Measurements from ENCODE around the gene AHCYL1. TPM values are rescaled to one million over a fixed set of nuclear protein-coding genes. Genes with fewer than 3 reads are reported as not detected.

The AHCYL1 gene
- total RNA-seq, 4 donors from 2014 or later = 90.3 to 200 (median 118) TPM

- intact Hi-C loops (cut with DNase I) = loop anchor here (10.0 kb wide), 1 partner anchor 444 kb away; the partner anchor contains the start of gene GNAI3
- DNase-seq = no peak
- Histone ChIP-seq H3K27ac (no peak overlapping the region), H3K9me3 (no peaks in the 10 kb centered on the region), H3K4me3 (replicated peaks in 1 of 3) (no peak overlapping the region), H3K4me1 (peaks cover 27 to 32% of the 10 kb centered on the region in 2 donors), H3K27me3 (no peaks in the 10 kb centered on the region), H3K36me3 (no peaks in the 10 kb centered on the region)
- WGBS, 2 donors = 92 to 94% methylated on average over 3 of the region's 3 CpGs
- TF ChIP-seq CTCF (IDR thresholded peaks at IDR 0.05) (no peak), POLR2A (IDR thresholded peaks at IDR 0.05) (no peak)
Measured at GRCh38 chr1:109988349-109988914, 3.9 kb downstream of the AHCYL1 start.

GRCh38 chr1:109989506-109990301 lies 5.1 kb downstream of the AHCYL1 start:
- TF ChIP-seq POLR2A (IDR thresholded peaks at IDR 0.05) (no peak), CTCF (IDR thresholded peaks at IDR 0.05) (no peak)
- Histone ChIP-seq H3K9me3 (no peaks in the 10 kb centered on the region), H3K4me1 (peaks cover 39% of the 10 kb centered on the region in 2 donors), H3K4me3 (replicated peaks in 1 of 3) (no peak overlapping the region), H3K36me3 (no peaks in the 10 kb centered on the region), H3K27ac (no peak overlapping the region), H3K27me3 (no peaks in the 10 kb centered on the region)
- WGBS, 2 donors = 78 to 82% methylated on average over 9 of the region's 9 CpGs
- DNase-seq = no peak
- intact Hi-C loops (cut with DNase I) = loop anchor here (10.0 kb wide), 1 partner anchor 445 kb away; the partner anchor contains the start of gene GNAI3

- Histone ChIP-seq H3K4me3 (replicated peaks in 1 of 3) (no peak overlapping the region), H3K36me3 (no peaks in the 10 kb centered on the region), H3K9me3 (no peaks in the 10 kb centered on the region), H3K4me1 (peaks cover 45% of the 10 kb centered on the region in 2 donors), H3K27me3 (no peaks in the 10 kb centered on the region), H3K27ac (no peak overlapping the region)
- intact Hi-C loops (cut with DNase I) = no loop called here
- TF ChIP-seq POLR2A (IDR thresholded peaks at IDR 0.05) (no peak), CTCF (IDR thresholded peaks at IDR 0.05) (no peak)
- no peak for DNase-seq
- WGBS, 2 donors = 84 to 92% methylated on average over 2 of the region's 2 CpGs
Measured at GRCh38 chr1:109990302-109990653, 5.7 kb downstream of the AHCYL1 start.

GRCh38 chr1:109991400-109991925 lies 6.9 kb downstream of the AHCYL1 start:
- H3K4me3 ChIP-seq (replicated peaks in 1 of 3) = no peak overlapping the region
- no peak for TF ChIP-seq CTCF (IDR thresholded peaks at IDR 0.05)
- no peak for TF ChIP-seq POLR2A (IDR thresholded peaks at IDR 0.05)
- H3K4me1 ChIP-seq = peaks cover 37 to 53% of the 10 kb centered on the region in 2 donors
- H3K9me3 ChIP-seq = no peaks in the 10 kb centered on the region
- intact Hi-C loops (cut with DNase I) = no loop called here
- H3K36me3 ChIP-seq = no peaks in the 10 kb centered on the region
- no peak for DNase-seq
- no peak overlapping the region for H3K27ac ChIP-seq
- 74 to 85% methylated on average over 5 of the region's 5 CpGs for WGBS, 2 donors
- no peaks in the 10 kb centered on the region for H3K27me3 ChIP-seq

- 36 to 40% methylated on average over 3 of the region's 3 CpGs for WGBS, 2 donors
- Histone ChIP-seq H3K36me3 (no peaks in the 10 kb centered on the region), H3K4me3 (replicated peaks in 1 of 3) (no peak overlapping the region), H3K4me1 (peaks cover 38 to 56% of the 10 kb centered on the region in 2 donors), H3K9me3 (no peaks in the 10 kb centered on the region), H3K27me3 (no peaks in the 10 kb centered on the region), H3K27ac (peak overlapping the region in 2 of 3 donors; percentile 29 to 51)
- peak; percentile 47 to 53 for DNase-seq
- intact Hi-C loops (cut with DNase I) = no loop called here
- TF ChIP-seq CTCF (IDR thresholded peaks at IDR 0.05) (no peak), POLR2A (IDR thresholded peaks at IDR 0.05) (no peak)
Measured at GRCh38 chr1:109993885-109994284, 9.3 kb downstream of the AHCYL1 start.

Measured in thyroid gland (tissue), 4 donors.